CD4-positive, alpha-beta T cell treated with Interleukin-4 for 1 hour (primary cell): ENCODE data around the gene APOC4.
"Not testable (repeated sequence)": the region's sequence is repeated elsewhere in the genome, so short reads cannot be mapped to it uniquely, and the experiment has no call there.

Experiments used
- DNase-seq, 2 donors: peaks; one replicate each; pipeline ENCODE4 v3.0.0-alpha.2; 2020 to 2022

APOC4 gene

GRCh38 chr19:44924243-44924725 is 17.8 kb upstream of the APOC4 start:
- no peak for DNase-seq

- DNase-seq, result no peak
Observed at GRCh38 chr19:44925114-44925891, 16.7 kb upstream of the APOC4 start.

- DNase-seq, result not testable (repeated sequence)
Observed at GRCh38 chr19:44926245-44927077, 15.6 kb upstream of the APOC4 start.

GRCh38 chr19:44927746-44928145 is 14.3 kb upstream of the APOC4 start:
- DNase-seq, result no peak

- no peak for DNase-seq
Observed at GRCh38 chr19:44930088-44930487, 11.9 kb upstream of the APOC4 start.

GRCh38 chr19:44931541-44931940 is 10.5 kb upstream of the APOC4 start:
- no peak for DNase-seq

GRCh38 chr19:44939668-44940067 is 2.4 kb upstream of the APOC4 start:
- no peak for DNase-seq

- DNase-seq, result peak in 1 of 2 donors; percentile 47
Observed at GRCh38 chr19:44943801-44944249, 1.8 kb downstream of the APOC4 start.

GRCh38 chr19:44947041-44947581 is 5.1 kb downstream of the APOC4 start:
- DNase-seq, result no peak

- no peak for DNase-seq
Observed at GRCh38 chr19:44948237-44948636, 6.2 kb downstream of the APOC4 start.

- DNase-seq, result no peak
Observed at GRCh38 chr19:44948763-44949374, 6.8 kb downstream of the APOC4 start.

- no peak for DNase-seq
Observed at GRCh38 chr19:44949550-44949949, 7.5 kb downstream of the APOC4 start.

- DNase-seq, result peak; percentile 68 to 81
Observed at GRCh38 chr19:44951179-44952159, 9.4 kb downstream of the APOC4 start.

GRCh38 chr19:44954278-44954648 is 12.2 kb downstream of the APOC4 start:
- DNase-seq, result no peak

GRCh38 chr19:44954649-44955504 is 12.8 kb downstream of the APOC4 start, which contains the start of gene CLPTM1:
Gene CLPTM1 (plus strand): TSS chr19:44955380. CDS start chr19:44955396, 16 bp downstream.
- DNase-seq, result peak; percentile 96 to 97

- DNase-seq, result no peak
Observed at GRCh38 chr19:44955505-44956439, 13.7 kb downstream of the APOC4 start.

- no peak for DNase-seq
Observed at GRCh38 chr19:44957526-44957925, 15.5 kb downstream of the APOC4 start.

GRCh38 chr19:44958090-44958489 is 16.1 kb downstream of the APOC4 start:
- no peak for DNase-seq

- DNase-seq, result no peak
Observed at GRCh38 chr19:44959691-44960090, 17.7 kb downstream of the APOC4 start.
